HG03439 (cell line): ENCODE measurements around the gene ARHGAP22.

ENCODE experiments used
- ATAC-seq: cut with Tn5 transposase; IDR thresholded peaks from one replicate; pipeline ENCODE4 v1.9.1; 2021; ENCODE audit warnings: mild to moderate bottlenecking, moderate library complexity; ENCODE audit not compliant: unreplicated experiment

ARHGAP22 gene

DNA sequence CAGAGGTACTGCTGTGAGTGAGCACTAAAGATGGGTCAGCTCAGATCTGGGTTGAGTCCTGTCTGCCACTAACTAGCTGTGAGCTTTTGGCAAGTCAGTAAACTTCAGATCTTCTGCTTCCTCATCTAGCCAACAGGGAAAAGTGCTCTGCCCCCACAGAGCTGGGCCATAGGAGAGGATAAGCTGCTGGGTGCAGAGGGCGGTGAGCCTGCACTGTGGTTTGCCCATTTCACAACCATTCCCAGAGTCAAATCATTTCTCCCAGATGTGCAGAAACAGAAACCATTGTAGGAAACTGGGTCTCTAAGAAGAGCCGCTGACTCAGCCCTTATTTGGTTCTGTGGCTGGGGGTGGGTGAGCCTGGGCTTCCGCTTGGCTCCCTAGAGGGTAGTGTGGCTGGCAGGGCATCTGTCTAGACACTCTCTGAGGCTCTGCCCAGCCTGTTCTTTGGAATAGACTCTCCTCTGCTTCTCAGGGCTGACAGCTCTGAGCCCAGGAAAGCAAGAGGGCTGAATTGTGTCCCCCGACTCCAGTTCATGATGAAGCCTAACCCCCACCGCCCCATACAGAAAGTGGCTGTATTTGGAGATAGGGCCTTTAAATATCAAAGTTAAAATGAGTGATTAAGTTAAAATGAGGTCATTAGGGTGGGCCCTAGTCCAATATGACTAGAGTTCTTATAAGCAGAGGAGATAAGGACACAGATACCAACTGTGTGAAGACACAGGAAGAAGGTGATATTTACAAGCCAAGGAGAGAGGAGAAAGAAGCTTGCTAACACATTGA is 29.5 kb upstream of the ARHGAP22 start:
- peak; percentile 91 for ATAC-seq

DNA sequence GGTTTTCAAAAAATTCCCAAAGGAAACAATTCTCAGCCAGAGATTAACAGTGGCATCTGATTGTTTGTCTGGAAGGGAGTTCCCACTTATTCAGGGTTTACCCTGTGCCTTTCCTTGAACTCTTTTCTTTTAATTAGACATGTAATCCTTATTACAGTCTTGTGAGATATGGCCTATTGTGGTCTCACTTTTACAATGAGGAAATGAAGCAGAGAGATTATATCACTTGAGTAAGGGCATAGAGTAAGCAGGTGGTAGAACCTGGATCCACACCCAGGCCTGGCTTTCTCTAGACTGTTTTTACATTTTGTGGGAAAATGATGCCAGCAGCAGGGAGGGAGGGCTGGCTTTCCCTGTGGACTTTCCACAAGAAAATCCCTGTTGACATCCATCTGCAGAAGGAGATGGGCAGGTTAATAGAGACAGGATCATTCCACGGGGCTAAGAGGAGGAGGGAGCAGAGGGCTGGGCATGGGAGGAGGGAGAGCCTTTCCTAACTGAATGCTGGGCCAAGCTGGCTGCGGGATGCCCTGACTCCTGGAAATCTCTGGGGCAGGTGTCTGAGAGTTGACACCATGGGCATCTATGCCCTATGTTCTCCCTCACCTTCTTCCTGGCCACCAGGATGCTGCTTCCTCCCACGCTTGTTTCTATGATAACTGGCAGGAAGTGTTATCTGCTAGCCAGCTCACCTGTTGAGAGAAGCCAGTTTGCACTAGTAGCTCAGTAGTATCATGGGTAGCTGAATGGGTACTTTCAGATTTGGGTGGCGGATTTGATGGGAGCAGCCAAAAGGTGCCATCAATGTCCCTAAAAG is 28.7 kb upstream of the ARHGAP22 start:
- peak; percentile 39 for ATAC-seq

DNA sequence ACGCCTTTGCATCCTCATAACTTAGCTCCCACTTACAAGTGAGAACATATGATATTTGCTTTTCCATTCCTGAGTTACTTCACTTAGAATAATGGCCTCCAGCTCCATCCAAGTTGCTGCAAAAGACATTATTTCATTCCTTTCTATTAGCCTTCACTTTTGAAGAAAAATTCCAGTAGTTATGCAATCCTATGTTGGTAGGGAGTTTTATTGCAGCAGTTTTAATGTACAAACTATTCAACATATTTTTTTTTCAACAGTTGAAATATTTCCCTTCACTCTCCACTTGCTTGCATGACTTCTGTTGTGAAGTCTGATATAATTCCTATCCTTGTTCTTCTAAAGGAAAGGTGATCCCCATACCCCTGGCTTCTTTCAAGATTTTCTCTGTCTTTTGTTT is 27.3 kb upstream of the ARHGAP22 start:
- no peak for ATAC-seq

DNA sequence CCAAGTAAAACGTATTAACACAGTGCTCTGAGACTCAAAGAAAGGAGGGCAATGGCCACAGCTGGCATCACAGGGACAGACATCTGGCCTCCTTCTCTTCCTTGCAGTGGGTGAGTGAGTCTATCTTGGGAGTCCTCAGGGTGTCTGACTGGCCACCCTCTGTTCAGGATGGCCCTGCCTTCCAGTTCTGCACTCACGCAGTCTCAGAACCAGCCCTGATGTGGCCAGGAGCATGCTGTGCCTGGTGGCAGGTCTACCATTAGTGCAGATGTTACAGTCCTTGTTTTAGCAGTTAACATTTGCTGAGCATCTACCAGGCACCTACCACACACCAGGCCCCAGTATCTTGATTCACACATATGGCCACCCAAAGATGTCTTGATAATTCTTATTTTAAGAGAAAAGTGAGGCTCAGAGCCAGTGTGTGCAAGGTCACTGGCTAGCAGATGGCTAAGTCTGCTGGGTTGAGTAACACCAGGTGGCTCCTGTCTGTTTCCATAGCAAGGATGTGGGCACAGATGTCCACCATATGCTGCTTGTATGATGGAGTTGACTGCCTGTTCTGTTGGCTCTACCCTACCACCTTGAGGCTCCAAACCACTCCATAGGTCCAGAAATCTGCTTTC is 23.2 kb upstream of the ARHGAP22 start:
- ATAC-seq = no peak

DNA sequence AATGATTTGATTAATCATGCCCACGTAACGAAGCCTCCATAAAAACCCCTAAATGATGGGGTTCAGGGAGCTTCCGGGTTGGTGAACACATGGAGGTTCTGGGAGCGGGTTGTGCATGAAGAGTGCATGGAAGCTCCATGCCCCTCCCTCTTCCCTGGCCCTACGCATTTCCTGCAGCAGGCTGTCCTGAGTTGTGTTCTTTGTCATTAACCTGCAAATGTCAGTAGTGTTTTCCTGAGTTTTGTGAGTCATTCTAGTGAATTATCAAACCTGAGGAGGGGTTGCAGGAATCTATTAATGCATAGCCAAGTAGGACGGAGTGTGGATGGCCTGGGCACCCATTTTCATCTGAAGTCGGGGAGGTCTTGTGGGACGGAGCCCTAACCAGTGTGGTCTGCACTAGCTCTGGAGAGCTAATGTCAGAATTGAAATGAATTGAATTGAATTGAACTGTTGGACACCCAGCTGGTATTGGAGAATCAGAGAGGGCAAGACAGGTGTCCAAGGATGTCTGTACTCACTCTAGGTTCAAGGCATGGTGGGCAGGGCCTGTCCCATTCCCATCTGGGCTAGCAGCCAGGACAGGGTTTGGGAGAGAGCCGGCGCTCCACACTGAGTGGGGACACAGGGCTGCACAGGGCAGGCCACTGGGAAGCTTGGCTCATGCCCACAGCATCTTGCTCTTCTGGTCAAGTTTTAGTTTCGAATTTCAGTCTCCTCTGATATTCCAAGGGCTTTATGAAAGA is 22.3 kb upstream of the ARHGAP22 start:
- no peak for ATAC-seq

DNA sequence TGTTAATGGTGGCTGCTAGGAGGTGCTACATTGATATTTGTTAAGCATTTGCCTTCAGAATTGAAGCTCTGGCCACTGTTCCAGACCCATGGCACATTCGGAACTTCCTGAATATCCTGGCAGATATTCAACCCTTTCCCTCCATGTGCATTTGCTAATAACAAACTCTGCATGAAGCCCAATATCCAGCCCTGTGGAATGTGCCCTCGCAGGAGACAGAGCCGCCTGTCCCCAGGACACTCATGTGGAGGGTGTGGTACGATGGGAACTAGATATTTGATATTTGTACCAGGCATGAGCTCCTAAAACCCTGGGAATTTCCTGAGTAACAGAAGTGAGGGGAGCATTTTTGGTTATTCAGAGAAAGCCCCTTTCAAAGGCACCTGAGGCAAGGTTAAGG is 21.6 kb upstream of the ARHGAP22 start:
- no peak for ATAC-seq

DNA sequence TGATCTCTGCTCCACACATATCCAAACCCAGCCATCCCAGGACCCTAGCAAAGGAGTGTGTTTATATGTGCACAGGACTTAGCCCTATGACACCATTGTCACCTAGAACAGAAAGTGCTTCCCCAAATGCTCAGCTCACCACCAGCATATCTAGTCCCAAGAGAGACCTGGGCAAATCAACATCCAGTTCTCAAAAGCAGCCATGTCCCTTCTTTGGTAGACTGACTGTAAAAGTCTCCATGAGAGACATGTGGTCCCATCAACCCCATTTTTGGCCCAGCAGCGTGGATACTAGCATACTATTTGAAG is 20.9 kb upstream of the ARHGAP22 start:
- ATAC-seq = no peak

DNA sequence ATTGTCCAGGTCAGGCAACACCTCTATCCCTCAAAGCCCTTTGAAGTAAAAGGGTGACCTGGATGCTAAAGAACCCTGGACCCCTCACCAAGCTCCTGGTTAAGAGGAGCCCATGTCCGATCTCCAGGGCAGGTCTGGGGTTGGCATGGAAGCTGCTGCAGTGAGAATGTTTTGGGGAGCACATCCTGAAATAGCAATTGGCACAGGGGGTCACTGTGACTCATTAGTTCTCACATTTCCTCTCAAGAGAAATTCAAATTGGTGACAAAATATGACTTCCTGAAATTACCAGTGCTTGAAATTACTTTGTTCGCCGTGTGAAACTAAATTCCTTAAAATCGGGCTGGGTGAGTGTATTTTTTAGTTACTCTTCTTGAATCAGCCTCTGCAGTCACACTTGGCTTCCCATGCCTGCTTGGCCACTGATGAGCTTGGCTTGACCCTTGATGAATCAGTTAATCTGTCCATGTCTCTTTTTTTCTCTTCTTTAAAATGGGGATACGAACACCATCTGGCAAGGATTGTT is 18.8 kb upstream of the ARHGAP22 start:
- ATAC-seq = no peak

DNA sequence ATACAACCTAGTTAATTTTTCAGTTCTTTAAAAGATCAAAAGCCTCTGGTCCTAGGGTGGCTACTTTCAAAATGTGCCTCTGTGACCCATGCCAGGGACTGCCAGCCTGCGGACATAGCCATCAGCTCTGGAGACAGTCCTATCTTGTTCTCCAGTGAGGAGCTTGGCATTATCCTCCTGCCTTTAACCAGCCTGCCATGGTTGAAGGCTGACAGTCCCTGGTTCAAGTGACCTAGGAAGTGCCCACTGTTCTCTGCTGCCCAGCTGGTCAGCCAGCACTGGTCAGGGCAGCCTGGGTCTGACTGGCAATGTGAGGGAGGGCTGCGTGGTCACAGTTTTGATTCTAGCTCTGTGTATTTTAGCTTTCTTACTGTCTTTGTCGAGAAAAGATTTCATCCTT is 18.1 kb upstream of the ARHGAP22 start:
- no peak for ATAC-seq

DNA sequence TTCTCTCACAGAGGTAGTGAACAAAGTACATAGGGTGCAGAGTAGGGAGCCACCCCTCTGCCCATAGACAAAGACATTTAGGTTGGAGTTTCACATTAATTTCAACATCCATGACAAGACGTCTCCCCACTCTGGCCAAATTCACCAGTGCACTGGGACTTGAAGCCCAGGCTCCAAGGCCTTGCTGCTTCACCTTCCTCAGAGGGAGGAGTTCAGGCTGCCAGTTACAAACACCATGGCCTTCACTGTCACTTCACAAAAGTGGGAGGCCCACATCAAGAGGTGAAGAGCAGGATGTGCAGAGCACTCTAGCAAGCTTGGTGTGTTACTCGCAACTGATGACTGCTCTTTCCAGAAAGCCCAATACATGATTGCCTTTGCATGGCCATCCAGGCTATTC is 15.8 kb upstream of the ARHGAP22 start:
- no peak for ATAC-seq

DNA sequence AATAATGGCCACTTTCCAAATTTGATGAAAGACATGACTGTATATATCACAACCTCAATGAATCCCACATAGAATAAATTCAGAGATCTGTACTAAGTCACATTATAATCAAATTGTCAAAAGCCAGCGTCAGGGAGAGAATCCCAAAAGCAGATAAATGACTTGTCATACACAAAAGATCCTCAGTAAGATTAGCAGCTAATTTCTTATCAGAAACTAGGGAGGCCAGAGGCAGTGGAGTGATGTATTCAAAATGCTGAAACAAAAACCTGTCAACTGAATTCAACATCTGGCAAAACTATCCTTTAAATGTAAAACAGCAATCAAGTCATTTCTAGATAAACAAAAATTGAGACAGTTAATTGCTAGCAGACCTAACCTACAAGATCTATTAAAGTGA is 11.6 kb upstream of the ARHGAP22 start:
- no peak for ATAC-seq

DNA sequence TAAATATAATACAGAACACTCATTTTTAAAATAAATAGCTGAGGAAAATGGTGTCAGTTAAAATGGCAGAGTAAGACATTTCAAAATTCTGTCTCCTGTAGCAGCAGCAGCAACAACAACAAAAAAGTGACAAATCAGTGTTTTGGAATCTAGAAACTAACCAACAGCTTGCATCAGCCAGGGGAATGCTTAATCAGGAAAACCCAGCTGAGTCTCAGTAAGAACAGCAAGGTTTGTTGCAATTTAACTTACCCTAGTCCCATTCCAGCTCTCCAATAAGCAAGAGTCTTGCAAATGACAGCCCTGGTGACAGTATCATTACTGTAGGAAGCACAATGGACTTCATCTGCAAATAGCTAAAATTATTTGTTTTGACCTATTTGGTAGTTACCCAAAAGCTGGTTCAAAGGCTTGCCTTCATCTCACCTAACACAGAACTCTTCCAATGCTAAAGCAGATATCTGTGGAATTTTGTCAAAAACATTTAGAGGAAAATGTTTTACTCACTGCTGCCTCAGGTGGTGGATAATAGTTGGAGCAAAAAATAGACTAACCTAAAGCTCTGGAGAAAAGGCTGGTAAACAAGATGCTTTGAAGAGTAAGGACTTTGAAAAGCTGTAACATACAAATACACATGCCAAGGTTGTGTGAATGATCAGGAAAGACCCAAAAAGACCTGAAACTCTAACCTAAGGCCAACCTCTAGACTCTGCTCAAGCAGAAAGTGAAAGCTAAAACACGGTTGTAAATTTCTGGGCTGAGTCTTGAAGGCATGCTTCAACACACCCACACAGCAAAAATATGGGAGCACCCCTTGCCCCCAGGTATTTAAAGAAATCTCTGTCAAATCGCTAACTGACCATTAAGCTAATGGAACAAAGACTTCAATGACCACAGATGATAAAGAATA is 9.9 kb upstream of the ARHGAP22 start:
- ATAC-seq = peak; percentile 63

DNA sequence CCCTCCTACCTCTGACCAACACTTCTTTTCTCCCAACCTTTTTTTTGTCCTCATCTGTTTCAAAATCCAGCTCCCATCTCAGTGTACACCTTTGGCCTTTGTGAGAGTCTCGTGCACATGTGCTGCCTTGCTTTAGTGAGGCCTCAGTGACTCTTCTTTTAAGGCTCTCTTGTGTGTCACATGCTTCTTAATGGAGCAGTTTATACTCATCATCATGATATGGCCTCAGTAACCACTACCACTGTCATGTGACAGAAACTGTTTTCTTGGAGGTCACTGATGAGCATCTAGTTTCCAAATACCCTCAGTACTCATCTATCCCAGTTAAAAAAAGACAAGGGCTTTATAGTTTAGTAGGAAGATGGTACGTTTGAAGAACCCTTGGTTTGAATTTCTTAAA is 8.1 kb upstream of the ARHGAP22 start:
- no peak for ATAC-seq

DNA sequence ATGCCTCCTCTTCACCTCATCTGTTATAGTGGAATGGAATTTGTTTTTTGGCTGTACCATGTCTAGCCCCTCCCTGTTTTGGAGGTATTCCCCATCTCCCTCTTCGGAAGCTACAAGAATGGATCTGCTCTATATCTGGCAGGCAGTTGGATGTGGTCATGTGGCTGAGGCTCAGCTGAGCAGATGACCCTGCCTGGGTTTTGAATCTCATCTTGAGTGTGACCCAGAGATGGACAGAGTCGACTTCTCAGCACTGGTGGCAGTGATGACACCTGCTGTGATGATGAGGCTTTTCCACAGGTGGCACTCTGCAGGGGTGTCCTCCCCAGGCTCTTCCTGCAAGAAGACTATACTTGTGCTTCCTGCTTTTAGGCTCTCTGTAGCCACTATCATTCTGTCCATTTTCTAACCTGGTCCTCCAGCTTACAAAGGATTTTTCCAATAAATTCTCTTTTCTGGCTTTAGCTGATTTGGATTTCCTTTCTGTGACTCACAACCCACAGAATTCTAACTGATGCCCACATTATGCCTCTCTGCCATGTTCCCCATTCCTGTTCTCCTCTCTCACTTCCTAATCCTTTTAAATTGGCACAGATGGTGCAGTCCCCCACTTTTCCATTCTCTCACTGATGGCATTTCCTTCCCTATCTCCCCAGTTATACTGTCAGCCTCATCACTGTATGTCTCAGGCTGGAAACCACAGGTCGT is 7.5 kb upstream of the ARHGAP22 start:
- no peak for ATAC-seq

DNA sequence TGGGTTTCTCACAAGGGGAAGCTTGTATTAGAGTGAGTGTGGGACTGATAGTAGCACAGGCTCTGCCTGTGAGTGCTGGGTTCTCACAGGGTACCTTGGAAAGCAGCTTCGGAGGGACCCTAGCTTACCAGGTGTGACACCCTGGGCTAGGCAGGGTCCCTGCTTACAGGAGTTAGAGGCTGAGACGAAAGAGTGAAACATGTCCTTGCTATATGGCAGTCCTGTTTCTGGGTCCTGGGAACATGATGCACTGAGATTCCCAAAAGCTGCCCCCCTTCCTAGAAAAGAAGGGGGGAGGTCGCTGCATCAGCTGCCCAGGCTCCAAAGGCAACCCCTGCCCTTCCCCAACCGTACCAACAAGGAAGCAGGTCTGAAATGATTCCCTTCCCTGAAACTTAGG is 6.3 kb upstream of the ARHGAP22 start:
- no peak for ATAC-seq

DNA sequence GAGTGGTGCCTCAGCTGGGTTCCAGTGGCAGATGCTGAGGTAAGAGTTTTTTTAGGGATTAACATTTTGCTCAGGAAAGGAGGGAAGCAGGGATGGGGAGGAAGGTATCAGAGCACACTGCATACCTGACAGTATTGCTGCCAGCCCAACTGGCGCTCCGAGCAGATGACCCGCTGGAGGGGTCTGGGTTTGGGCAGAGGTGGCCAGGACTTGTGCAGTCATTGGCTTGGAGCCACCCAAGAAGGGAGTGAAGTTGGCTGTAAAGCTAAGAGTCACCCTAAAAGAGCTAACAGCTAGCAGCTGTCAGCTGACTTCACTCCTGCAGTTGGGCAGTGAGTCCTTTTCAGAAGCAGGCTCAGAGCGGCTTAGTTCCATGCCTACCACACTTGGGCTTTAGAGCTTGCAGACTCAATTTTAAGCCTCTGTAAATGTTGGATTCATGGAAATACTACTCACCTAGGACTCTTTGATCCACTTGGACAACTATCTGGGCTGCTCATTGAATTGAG is 5.8 kb upstream of the ARHGAP22 start:
- ATAC-seq = no peak

DNA sequence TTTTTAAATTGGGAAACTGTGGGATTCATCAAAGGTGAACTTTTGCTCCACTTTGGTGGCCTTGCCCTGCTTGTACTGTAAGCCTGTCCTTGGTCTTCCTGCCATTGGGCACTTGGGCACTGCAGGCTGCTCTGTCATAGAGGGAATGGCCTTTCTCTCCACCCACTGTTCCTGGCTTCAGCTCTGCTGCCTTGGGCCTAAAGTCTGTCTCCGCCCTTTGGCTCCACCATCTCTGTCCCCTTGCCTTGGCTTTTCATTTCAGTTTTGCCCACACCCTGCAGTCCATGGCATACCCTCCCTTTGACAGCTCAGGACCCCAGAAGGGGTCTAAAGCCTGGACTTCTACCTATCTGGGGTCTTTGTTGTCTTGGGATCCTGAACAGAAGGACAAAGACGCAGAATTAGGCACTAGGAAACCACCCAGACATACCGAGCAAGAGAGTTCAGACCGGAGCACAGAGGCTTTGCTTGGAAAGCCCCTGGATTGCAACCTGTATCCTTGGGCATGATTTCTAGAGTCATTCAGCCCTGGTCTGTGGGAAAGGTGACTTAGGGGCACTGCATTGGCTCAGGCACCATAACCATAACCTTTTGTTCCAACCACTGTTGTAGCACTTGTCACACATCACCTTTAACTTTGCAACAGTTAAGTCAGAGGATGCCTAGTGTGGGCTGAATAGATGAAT is 5.2 kb upstream of the ARHGAP22 start:
- ATAC-seq = no peak

DNA sequence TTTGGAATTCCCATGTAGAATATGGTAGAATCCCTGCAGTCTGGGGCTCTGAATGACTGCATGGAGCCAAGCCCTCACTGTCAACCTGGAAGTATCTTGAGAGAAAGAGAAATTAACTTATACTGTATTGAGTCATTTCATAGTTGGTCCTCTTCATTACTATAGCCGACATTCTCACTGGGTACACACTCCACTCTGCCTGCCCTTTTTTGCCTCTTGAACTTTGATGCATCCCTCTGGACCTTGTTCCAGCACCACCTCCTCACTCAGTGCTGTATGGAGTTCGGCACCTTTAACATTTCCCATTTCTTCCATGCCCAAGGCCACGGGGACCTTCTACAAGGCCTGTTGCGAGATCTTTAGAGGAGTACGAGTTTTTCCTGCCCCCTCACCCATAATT is 4.6 kb upstream of the ARHGAP22 start:
- ATAC-seq = no peak

DNA sequence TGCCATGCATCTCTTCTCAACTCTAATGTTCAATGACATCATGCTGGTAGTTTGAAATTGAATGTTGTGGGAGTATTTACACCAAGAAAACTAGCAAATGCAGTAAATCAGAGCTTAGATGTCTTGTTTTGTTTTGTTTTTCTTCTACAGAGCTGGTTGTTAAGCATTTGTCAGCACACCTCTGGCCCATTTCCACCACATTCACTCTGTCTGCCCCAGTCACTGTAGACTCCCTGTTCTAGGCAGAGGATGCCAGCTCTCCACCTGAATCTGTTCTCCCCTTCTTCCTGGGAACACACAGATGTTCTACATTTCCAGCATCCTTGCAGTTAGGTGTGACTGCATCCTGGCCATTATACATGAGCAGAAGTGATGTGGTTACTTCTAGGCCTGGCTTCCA is 4.1 kb upstream of the ARHGAP22 start:
- ATAC-seq = no peak
